ENCODE results near the gene AFDN. TPM values are rescaled to one million over a fixed set of nuclear protein-coding genes. Genes with fewer than 3 reads are reported as not detected.

The AFDN gene
- total RNA-seq, 4 donors from 2014 or later, result 196 to 311 (median 224) TPM

- DNase-seq, result no peak
- intact Hi-C loops (cut with DNase I), result no loop called here
- no peak overlapping the region for H3K27ac ChIP-seq
- H3K4me3 ChIP-seq (replicated peaks in 1 of 3), result no peak overlapping the region
- 89 to 91% methylated on average over 5 of the region's 5 CpGs for WGBS, 2 donors
- H3K36me3 ChIP-seq, result peaks cover 0 to 2% of the 10 kb centered on the region in 2 donors
- H3K4me1 ChIP-seq, result peaks cover 0 to 3% of the 10 kb centered on the region in 2 donors
- no peaks in the 10 kb centered on the region for H3K27me3 ChIP-seq
- TF ChIP-seq POLR2A (IDR thresholded peaks at IDR 0.05) (no peak), CTCF (IDR thresholded peaks at IDR 0.05) (no peak)
- H3K9me3 ChIP-seq, result no peaks in the 10 kb centered on the region
Observed at GRCh38 chr6:167937948-167938911, 111.5 kb downstream of the AFDN start.

- H3K4me3 ChIP-seq (replicated peaks in 1 of 3), result no peak overlapping the region
- 82% methylated on average over 3 of the region's 3 CpGs for WGBS, 2 donors
Observed at GRCh38 chr6:167941822-167942221, 115.1 kb downstream of the AFDN start.

GRCh38 chr6:167944130-167944529 lies 117.4 kb downstream of the AFDN start:
- Histone ChIP-seq H3K27me3 (no peaks in the 10 kb centered on the region), H3K27ac (no peak overlapping the region), H3K4me3 (replicated peaks in 1 of 3) (no peak overlapping the region), H3K9me3 (no peaks in the 10 kb centered on the region), H3K36me3 (peaks cover 40 to 44% of the 10 kb centered on the region in 2 donors), H3K4me1 (no peaks in the 10 kb centered on the region)
- TF ChIP-seq POLR2A (IDR thresholded peaks at IDR 0.05) (no peak), CTCF (IDR thresholded peaks at IDR 0.05) (no peak)
- intact Hi-C loops (cut with DNase I), result no loop called here
- no peak for DNase-seq
- 96 to 97% methylated on average over 4 of the region's 4 CpGs for WGBS, 2 donors

More at GRCh38 chr6:167941822-167942221, 115.1 kb downstream of the AFDN start:
- TF ChIP-seq POLR2A (IDR thresholded peaks at IDR 0.05), result no peak
- no peak for TF ChIP-seq CTCF (IDR thresholded peaks at IDR 0.05)
- intact Hi-C loops (cut with DNase I), result no loop called here
- Histone ChIP-seq H3K27me3 (no peaks in the 10 kb centered on the region), H3K4me1 (no peaks in the 10 kb centered on the region), H3K36me3 (peaks cover 25 to 35% of the 10 kb centered on the region in 2 donors), H3K27ac (no peak overlapping the region), H3K9me3 (no peaks in the 10 kb centered on the region)
- DNase-seq, result no peak

GRCh38 chr6:167946007-167946406 lies 119.3 kb downstream of the AFDN start:
- intact Hi-C loops (cut with DNase I), result no loop called here
- no peak for DNase-seq
- Histone ChIP-seq H3K9me3 (no peaks in the 10 kb centered on the region), H3K4me1 (no peaks in the 10 kb centered on the region), H3K36me3 (peaks cover 52 to 63% of the 10 kb centered on the region in 2 donors), H3K27ac (no peak overlapping the region), H3K4me3 (replicated peaks in 1 of 3) (no peak overlapping the region), H3K27me3 (no peaks in the 10 kb centered on the region)
- 93 to 94% methylated on average over 11 of the region's 11 CpGs for WGBS, 2 donors
- no peak for TF ChIP-seq POLR2A (IDR thresholded peaks at IDR 0.05)
- TF ChIP-seq CTCF (IDR thresholded peaks at IDR 0.05), result no peak

GRCh38 chr6:167946604-167947003 lies 119.9 kb downstream of the AFDN start:
- Histone ChIP-seq H3K4me3 (replicated peaks in 1 of 3) (no peak overlapping the region), H3K27me3 (no peaks in the 10 kb centered on the region), H3K9me3 (no peaks in the 10 kb centered on the region), H3K4me1 (no peaks in the 10 kb centered on the region), H3K27ac (no peak overlapping the region), H3K36me3 (peaks cover 58 to 69% of the 10 kb centered on the region in 2 donors)
- intact Hi-C loops (cut with DNase I), result no loop called here
- DNase-seq, result no peak
- WGBS, 2 donors, result 86 to 87% methylated on average over 5 of the region's 5 CpGs
- TF ChIP-seq CTCF (IDR thresholded peaks at IDR 0.05) (no peak), POLR2A (IDR thresholded peaks at IDR 0.05) (no peak)

Measured in thyroid gland (tissue), 4 donors.